Neutrophil (primary cell): ENCODE measurements around the gene MATCAP1.
A peak's percentile ranks its signal among the peaks of the same experiment; 100 is the strongest.

Experiments
- H3K27ac ChIP-seq: fragments of 200-600 bp; sonication (generic); 2 replicates; pipeline ENCODE4 v1.5.1; 2016; ENCODE audit warnings: mild to moderate bottlenecking, moderate library complexity
- H3K27me3 ChIP-seq: fragments of 200-600 bp; sonication (generic); 2 replicates; pipeline ENCODE4 v1.6.0; 2016; ENCODE audit warnings: mild to moderate bottlenecking
- H3K36me3 ChIP-seq: fragments of 200-600 bp; sonication (generic); 2 replicates; pipeline ENCODE4 v1.5.1; 2017
- H3K4me1 ChIP-seq, 2 experiments: fragments of 200-600 bp in 1 of 2; sonication (generic) in 1 of 2; 1 replicate in 1 of 2; 2 replicates in 1 of 2; pipeline versions ENCODE4 v1.5.1 to v1.6.1; 2013 to 2016; ENCODE audit warnings: low read depth in 1 of 2, low read length in 1 of 2, mild to moderate bottlenecking in 1 of 2, moderate library complexity in 1 of 2; ENCODE audit not compliant: control insufficient read depth in 1 of 2, insufficient read depth in 1 of 2
- H3K4me3 ChIP-seq, 2 experiments: fragments of 200-600 bp in 1 of 2; sonication (generic) in 1 of 2; 1 replicate in 1 of 2; 2 replicates in 1 of 2; pipeline ENCODE4 v1.5.1; 2013 to 2016; ENCODE audit warnings: low read depth in 1 of 2, low read length in 1 of 2, mild to moderate bottlenecking in 1 of 2, moderate library complexity in 1 of 2
- H3K9me3 ChIP-seq: fragments of 200-600 bp; sonication (generic); 2 replicates; pipeline ENCODE4 v1.5.1; 2016
- CTCF ChIP-seq: fragments of 200-600 bp; sonication (generic); IDR thresholded peaks from 2 replicates; pipeline ENCODE4 v1.5.1; 2016; ENCODE audit warnings: antibody characterized with exemption

MATCAP1 gene

GRCh38 chr16:67200491-67200890 is 16.7 kb upstream of the MATCAP1 start:
- no peak overlapping the region for H3K4me3 ChIP-seq
- peaks cover 92% of the 10 kb centered on the region for H3K36me3 ChIP-seq
- no peak for TF ChIP-seq CTCF
- H3K27me3 ChIP-seq = no peaks in the 10 kb centered on the region
- H3K9me3 ChIP-seq = no peaks in the 10 kb centered on the region
- H3K27ac ChIP-seq = no peak overlapping the region
- no peaks in the 10 kb centered on the region for H3K4me1 ChIP-seq

- no peak for TF ChIP-seq CTCF
- Histone ChIP-seq H3K36me3 (peaks cover 97% of the 10 kb centered on the region), H3K9me3 (no peaks in the 10 kb centered on the region), H3K27me3 (no peaks in the 10 kb centered on the region), H3K4me1 (no peaks in the 10 kb centered on the region), H3K27ac (no peak overlapping the region), H3K4me3 (no peak overlapping the region)
Measured at GRCh38 chr16:67199808-67200198, 16.0 kb upstream of the MATCAP1 start.

GRCh38 chr16:67199011-67199807 is 15.4 kb upstream of the MATCAP1 start, which contains the start of gene ELMO3:
ELMO3 (plus strand) TSS chr16:67199131; CDS start chr16:67199327, 196 bp downstream.
- Histone ChIP-seq H3K27me3 (no peaks in the 10 kb centered on the region), H3K36me3 (peaks cover 97% of the 10 kb centered on the region), H3K27ac (peak within 1 kb of the TSS; percentile 6), H3K4me1 (no peaks in the 10 kb centered on the region), H3K9me3 (no peaks in the 10 kb centered on the region), H3K4me3 (no peak within 1 kb of the TSS)
- TF ChIP-seq CTCF = no peak

- no peak for TF ChIP-seq CTCF
- no peaks in the 10 kb centered on the region for H3K27me3 ChIP-seq
- H3K4me3 ChIP-seq = no peak overlapping the region
- H3K27ac ChIP-seq = peak overlapping the region; percentile 6
- peaks cover 3 to 8% of the 10 kb centered on the region in 2 experiments for H3K4me1 ChIP-seq
- no peaks in the 10 kb centered on the region for H3K9me3 ChIP-seq
- peaks cover 92% of the 10 kb centered on the region for H3K36me3 ChIP-seq
Measured at GRCh38 chr16:67198238-67198734, 14.5 kb upstream of the MATCAP1 start.

- Histone ChIP-seq H3K4me3 (no peak overlapping the region), H3K27ac (no peak overlapping the region), H3K27me3 (no peaks in the 10 kb centered on the region), H3K9me3 (no peaks in the 10 kb centered on the region), H3K4me1 (peaks cover 9 to 14% of the 10 kb centered on the region in 2 experiments), H3K36me3 (peaks cover 91% of the 10 kb centered on the region)
- no peak for TF ChIP-seq CTCF
Measured at GRCh38 chr16:67197704-67198103, 13.9 kb upstream of the MATCAP1 start.
